RCC 7860 (cell line): Measurements from ENCODE around the gene GDE1.

ENCODE experiments used
- DNase-seq: peaks from one replicate; pipeline ENCODE4 v3.0.0-alpha.2; 2015; ENCODE audit warnings: low spot score
- FAIRE-seq: peaks from 2 replicates; lab custom pipeline; 2012; peaks lifted over from hg19 to GRCh38; lab: Jason Lieb, UNC

The GDE1 gene

GRCh38 chr16:19524356-19524615 lies 2.4 kb upstream of the GDE1 start:
- DNase-seq, result no peak
- FAIRE-seq, result no peak

- DNase-seq (peak; percentile 82), FAIRE-seq (peak; percentile 72)
Measured at GRCh38 chr16:19523559-19524355, 1.9 kb upstream of the GDE1 start, which contains the start of gene CCP110. CCP110 (plus strand) TSS chr16:19523942; CDS start chr16:19527882, 3,940 bp downstream.

GRCh38 chr16:19523184-19523558 lies 1.3 kb upstream of the GDE1 start:
- DNase-seq (no peak), FAIRE-seq (no peak)

GRCh38 chr16:19522760-19523159 lies 862 bp upstream of the GDE1 start:
- DNase-seq (no peak), FAIRE-seq (no peak)

- FAIRE-seq (no peak), DNase-seq (no peak)
Measured at GRCh38 chr16:19522397-19522732, 467 bp upstream of the GDE1 start.

- no peak for FAIRE-seq
- peak; percentile 38 for DNase-seq
Measured at GRCh38 chr16:19520861-19521331, 1.0 kb downstream of the GDE1 start.

GRCh38 chr16:19518388-19518787 lies 3.5 kb downstream of the GDE1 start:
- DNase-seq (no peak), FAIRE-seq (no peak)

GRCh38 chr16:19517424-19518089 lies 4.3 kb downstream of the GDE1 start:
- FAIRE-seq, result no peak
- DNase-seq, result no peak

- FAIRE-seq (no peak), DNase-seq (no peak)
Measured at GRCh38 chr16:19515757-19516156, 6.1 kb downstream of the GDE1 start.

GRCh38 chr16:19513377-19514053 lies 8.4 kb downstream of the GDE1 start:
- no peak for FAIRE-seq
- DNase-seq, result no peak

- DNase-seq, result no peak
- no peak for FAIRE-seq
Measured at GRCh38 chr16:19512297-19512696, 9.6 kb downstream of the GDE1 start.

- DNase-seq (no peak), FAIRE-seq (no peak)
Measured at GRCh38 chr16:19507867-19508266, 14.0 kb downstream of the GDE1 start.

GRCh38 chr16:19506965-19507364 lies 14.9 kb downstream of the GDE1 start:
- DNase-seq (no peak), FAIRE-seq (no peak)

GRCh38 chr16:19505600-19506303 lies 16.1 kb downstream of the GDE1 start:
- DNase-seq (no peak), FAIRE-seq (no peak)

- DNase-seq (no peak), FAIRE-seq (no peak)
Measured at GRCh38 chr16:19503461-19504075, 18.3 kb downstream of the GDE1 start.

GRCh38 chr16:19502395-19503131 lies 19.3 kb downstream of the GDE1 start:
- FAIRE-seq (no peak), DNase-seq (peak; percentile 32)

GRCh38 chr16:19499481-19499880 lies 22.4 kb downstream of the GDE1 start:
- no peak for FAIRE-seq
- DNase-seq, result no peak

- no peak for FAIRE-seq
- no peak for DNase-seq
Measured at GRCh38 chr16:19499006-19499405, 22.9 kb downstream of the GDE1 start.

- FAIRE-seq (no peak), DNase-seq (no peak)
Measured at GRCh38 chr16:19497176-19497575, 24.7 kb downstream of the GDE1 start.

GRCh38 chr16:19490619-19491018 lies 31.3 kb downstream of the GDE1 start:
- no peak for DNase-seq
- no peak for FAIRE-seq
